HepG2 (cell line): ENCODE measurements around the gene NOXO1. TPM values are rescaled to one million over a fixed set of nuclear protein-coding genes. Genes with fewer than 3 reads are reported as not detected.

Experiments used
- CEBPZ ChIP-seq: IDR thresholded peaks from 2 replicates; pipeline ENCODE4 v1.6.1; 2012; ENCODE audit warnings: low read length, improper control_type of control experiment
- DMAP1 ChIP-seq: IDR thresholded peaks from 2 replicates; pipeline ENCODE4 v1.6.1; 2016
- FOSL2 ChIP-seq: sonication (generic); formaldehyde crosslinking; IDR thresholded peaks from 2 replicates; pipeline ENCODE4 v1.4.0; 2020; ENCODE audit warnings: missing genetic modification reagents
- HNF1A ChIP-seq, 2 experiments: sonication (generic) in 1 of 2; formaldehyde crosslinking in 1 of 2; IDR thresholded peaks; 2 replicates each; pipeline versions ENCODE4 v1.4.0 to v1.6.1; 2016 to 2020; ENCODE audit warnings: borderline replicate concordance in 1 of 2, low read depth in 1 of 2, mild to moderate bottlenecking in 1 of 2, missing genetic modification reagents in 1 of 2
- IRX3 ChIP-seq: sonication (generic); formaldehyde crosslinking; IDR thresholded peaks from 2 replicates; pipeline ENCODE4 v1.8.1; 2023; ENCODE audit warnings: mild to moderate bottlenecking, low read depth, missing genetic modification reagents, borderline replicate concordance
- KLF13 ChIP-seq: sonication (generic); formaldehyde crosslinking; IDR thresholded peaks from 2 replicates; pipeline ENCODE4 v1.4.0; 2020; ENCODE audit warnings: mild to moderate bottlenecking, missing genetic modification reagents
- RFXANK ChIP-seq: IDR thresholded peaks from 2 replicates; pipeline ENCODE4 v1.6.1; 2016
- YY1 ChIP-seq: IDR thresholded peaks from 2 replicates; pipeline ENCODE4 v1.6.1; 2011; ENCODE audit warnings: low read length, low read depth, moderate library complexity, mild to moderate bottlenecking; ENCODE audit not compliant: insufficient read depth, insufficient replicate concordance
- ZBTB46 ChIP-seq: sonication (generic); formaldehyde crosslinking; IDR thresholded peaks from 2 replicates; pipeline ENCODE4 v1.4.0; 2020; ENCODE audit warnings: mild to moderate bottlenecking, missing genetic modification reagents, borderline replicate concordance
- ZIK1 ChIP-seq: sonication (generic); formaldehyde crosslinking; IDR thresholded peaks from 2 replicates; pipeline ENCODE4 v1.5.0; 2020; ENCODE audit warnings: mild to moderate bottlenecking, low read depth, missing genetic modification reagents, borderline replicate concordance
- polyA plus RNA-seq, 8 experiments: library from polyadenylated mRNA; depleted of rRNA in 3 of 8; stranded (reverse) in 7 of 8; unstranded in 1 of 8; fragments of >200 nt; fragmentation: Illumina TruSeq in 4 of 8; extraction: Trizol in 4 of 8; gene quantifications; 2 replicates each; pipeline versions ENCODE4 v1.2.1 to v1.2.3, GENCODE V29; 2011 to 2016; ENCODE audit warnings: low read depth in 4 of 8, missing spikeins in 1 of 8, mixed read lengths in 1 of 8; ENCODE audit not compliant: insufficient read depth in 1 of 8
- total RNA-seq, 5 experiments: library from RNA; depleted of rRNA; stranded (reverse); fragments of >200 nt; fragmentation: Illumina TruSeq; extraction: Trizol; gene quantifications; 2 replicates each; pipeline ENCODE4 v1.2.3, GENCODE V29; 2016; ENCODE audit warnings: low read depth in 1 of 5
- TF ChIP-seq, protein P1 (sequence below): sonication (generic); formaldehyde crosslinking; conservative IDR thresholded peaks from 2 replicates; pipeline ENCODE4 v1.4.0; 2020; ENCODE audit warnings: mild to moderate bottlenecking, missing genetic modification reagents, moderate library complexity
- TF ChIP-seq, protein P2 (sequence below): sonication (generic); formaldehyde crosslinking; IDR thresholded peaks from 2 replicates; pipeline ENCODE4 v1.5.1; 2020; ENCODE audit warnings: mild to moderate bottlenecking, moderate library complexity, missing genetic modification reagents

NOXO1 gene
- total and polyA plus RNA-seq, 2 of the 13 experiments (the other 11 are each of a cell fraction or from before 2014, with no cell fraction given), result 0.69 to 1.4 TPM

DNA sequence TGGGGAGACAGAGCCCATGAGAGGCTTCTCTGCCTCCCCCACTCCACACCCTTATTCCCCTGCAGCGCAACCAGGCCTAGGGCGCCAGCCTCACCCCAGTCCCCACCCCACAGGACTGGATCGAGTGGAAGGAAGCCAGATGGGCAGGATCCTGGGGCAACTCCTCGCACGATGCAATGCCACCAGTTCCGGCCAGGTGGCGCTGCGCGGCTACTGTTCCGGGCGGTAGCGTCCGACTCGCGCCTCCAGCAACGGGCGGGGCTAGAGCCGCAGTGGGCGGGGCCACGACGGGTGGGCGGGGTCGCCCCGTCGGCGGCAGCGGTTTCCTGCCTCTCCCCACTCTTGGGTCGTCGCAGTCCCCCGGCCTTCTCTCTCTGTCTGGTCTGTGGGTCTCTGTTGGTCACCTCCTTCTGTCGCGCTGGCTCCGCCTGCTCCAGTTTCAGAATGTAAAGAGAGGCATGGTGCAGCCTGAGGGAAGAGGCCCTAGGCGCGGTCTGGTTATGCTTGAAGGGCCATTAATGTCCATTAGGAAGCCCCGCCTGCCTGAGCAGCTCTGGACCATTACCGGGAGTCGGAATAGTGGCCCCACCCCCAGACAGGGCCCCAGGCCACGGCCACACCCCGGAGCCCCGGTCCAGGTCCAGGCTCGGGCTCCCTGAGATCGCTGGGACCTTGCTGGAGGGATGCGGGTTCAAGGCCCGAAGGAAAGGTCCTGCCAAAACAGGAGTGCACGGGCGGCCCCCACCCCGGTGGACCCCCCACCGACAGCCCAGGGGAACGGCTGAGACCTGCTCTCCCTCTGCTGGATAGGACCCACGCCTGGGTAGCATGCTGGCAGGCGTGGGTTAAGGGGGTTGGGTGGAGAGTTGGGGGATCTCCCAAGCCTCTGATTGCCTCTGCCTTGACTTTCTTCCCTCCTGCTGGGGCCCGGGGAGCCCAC is 42.1 kb upstream of the NOXO1 start (continued):
- TF ChIP-seq FOSL2 (CRISPR knock-in tag) (peak; percentile 40; the same call in 1 of the 2 replicates), ZIK1 (CRISPR knock-in tag) (no peak), ZBTB46 (no peak), IRX3 (CRISPR knock-in tag) (no peak), HNF1A (IDR thresholded peaks at IDR 0.05; ENCODE audit: low read depth) (no peak), HNF1A (CRISPR knock-in tag; IDR thresholded peaks at IDR 0.05; ENCODE audit: borderline replicate concordance) (no peak; the same call in 1 of the 2 replicates), DMAP1 (CRISPR knock-in tag) (peak; percentile 64), CEBPZ (no peak), RFXANK (CRISPR knock-in tag) (no peak), YY1 (peak; percentile 31), KLF13 (CRISPR knock-in tag) (no peak)
- TF ChIP-seq, protein P1, sequence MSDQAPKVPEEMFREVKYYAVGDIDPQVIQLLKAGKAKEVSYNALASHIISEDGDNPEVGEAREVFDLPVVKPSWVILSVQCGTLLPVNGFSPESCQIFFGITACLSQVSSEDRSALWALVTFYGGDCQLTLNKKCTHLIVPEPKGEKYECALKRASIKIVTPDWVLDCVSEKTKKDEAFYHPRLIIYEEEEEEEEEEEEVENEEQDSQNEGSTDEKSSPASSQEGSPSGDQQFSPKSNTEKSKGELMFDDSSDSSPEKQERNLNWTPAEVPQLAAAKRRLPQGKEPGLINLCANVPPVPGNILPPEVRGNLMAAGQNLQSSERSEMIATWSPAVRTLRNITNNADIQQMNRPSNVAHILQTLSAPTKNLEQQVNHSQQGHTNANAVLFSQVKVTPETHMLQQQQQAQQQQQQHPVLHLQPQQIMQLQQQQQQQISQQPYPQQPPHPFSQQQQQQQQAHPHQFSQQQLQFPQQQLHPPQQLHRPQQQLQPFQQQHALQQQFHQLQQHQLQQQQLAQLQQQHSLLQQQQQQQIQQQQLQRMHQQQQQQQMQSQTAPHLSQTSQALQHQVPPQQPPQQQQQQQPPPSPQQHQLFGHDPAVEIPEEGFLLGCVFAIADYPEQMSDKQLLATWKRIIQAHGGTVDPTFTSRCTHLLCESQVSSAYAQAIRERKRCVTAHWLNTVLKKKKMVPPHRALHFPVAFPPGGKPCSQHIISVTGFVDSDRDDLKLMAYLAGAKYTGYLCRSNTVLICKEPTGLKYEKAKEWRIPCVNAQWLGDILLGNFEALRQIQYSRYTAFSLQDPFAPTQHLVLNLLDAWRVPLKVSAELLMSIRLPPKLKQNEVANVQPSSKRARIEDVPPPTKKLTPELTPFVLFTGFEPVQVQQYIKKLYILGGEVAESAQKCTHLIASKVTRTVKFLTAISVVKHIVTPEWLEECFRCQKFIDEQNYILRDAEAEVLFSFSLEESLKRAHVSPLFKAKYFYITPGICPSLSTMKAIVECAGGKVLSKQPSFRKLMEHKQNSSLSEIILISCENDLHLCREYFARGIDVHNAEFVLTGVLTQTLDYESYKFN (CRISPR knock-in tag), result peak; percentile 20
- TF ChIP-seq, protein P2, sequence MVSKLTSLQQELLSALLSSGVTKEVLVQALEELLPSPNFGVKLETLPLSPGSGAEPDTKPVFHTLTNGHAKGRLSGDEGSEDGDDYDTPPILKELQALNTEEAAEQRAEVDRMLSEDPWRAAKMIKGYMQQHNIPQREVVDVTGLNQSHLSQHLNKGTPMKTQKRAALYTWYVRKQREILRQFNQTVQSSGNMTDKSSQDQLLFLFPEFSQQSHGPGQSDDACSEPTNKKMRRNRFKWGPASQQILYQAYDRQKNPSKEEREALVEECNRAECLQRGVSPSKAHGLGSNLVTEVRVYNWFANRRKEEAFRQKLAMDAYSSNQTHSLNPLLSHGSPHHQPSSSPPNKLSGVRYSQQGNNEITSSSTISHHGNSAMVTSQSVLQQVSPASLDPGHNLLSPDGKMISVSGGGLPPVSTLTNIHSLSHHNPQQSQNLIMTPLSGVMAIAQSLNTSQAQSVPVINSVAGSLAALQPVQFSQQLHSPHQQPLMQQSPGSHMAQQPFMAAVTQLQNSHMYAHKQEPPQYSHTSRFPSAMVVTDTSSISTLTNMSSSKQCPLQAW (CRISPR knock-in tag), result peak; percentile 91
